SK-N-SH treated with all-trans-retinoic acid at 6 μM for 48 hours (cell line): ENCODE data around the gene QSER1.

Experiments
- BACH2 ChIP-seq: fragments of 250-450 bp; sonication (Bioruptor Pico); IDR thresholded peaks from 2 replicates; pipeline ENCODE4 v1.9.0; 2021; ENCODE audit warnings: mild to moderate bottlenecking, borderline replicate concordance
- CREB5 ChIP-seq: fragments of 250-450 bp; sonication (Bioruptor Pico); IDR thresholded peaks from 2 replicates; pipeline ENCODE4 v1.5.1; 2020; ENCODE audit warnings: low read depth, mild to moderate bottlenecking, moderate library complexity
- CSDC2 ChIP-seq: fragments of 250-450 bp; sonication (Bioruptor Pico); IDR thresholded peaks from 2 replicates; pipeline ENCODE4 v1.5.0; 2020; ENCODE audit warnings: mild to moderate bottlenecking, moderate library complexity
- GLIS3 ChIP-seq: fragments of 250-450 bp; sonication (Bioruptor Pico); IDR thresholded peaks from 2 replicates; pipeline ENCODE4 v1.5.0; 2020; ENCODE audit warnings: mild to moderate bottlenecking, moderate library complexity
- ISL1 ChIP-seq: fragments of 250-450 bp; sonication (Bioruptor Pico); IDR thresholded peaks from 2 replicates; pipeline ENCODE4 v2.1.2; 2022; ENCODE audit warnings: mild to moderate bottlenecking, moderate library complexity
- PATZ1 ChIP-seq: fragments of 250-450 bp; sonication (Bioruptor Pico); IDR thresholded peaks from 2 replicates; pipeline ENCODE4 v1.8.0; 2020; ENCODE audit warnings: mild to moderate bottlenecking, moderate library complexity, borderline replicate concordance
- POU6F1 ChIP-seq: fragments of 250-450 bp; sonication (Bioruptor Pico); IDR thresholded peaks from 2 replicates; pipeline ENCODE4 v1.8.0; 2021; ENCODE audit warnings: low read depth, mild to moderate bottlenecking, moderate library complexity, borderline replicate concordance
- PPARA ChIP-seq: fragments of 250-450 bp; sonication (Bioruptor Pico); IDR thresholded peaks from 2 replicates; pipeline ENCODE4 v1.5.0; 2020; ENCODE audit warnings: mild to moderate bottlenecking, borderline replicate concordance
- SNAI2 ChIP-seq: fragments of 250-450 bp; sonication (Bioruptor Pico); IDR thresholded peaks from 2 replicates; pipeline ENCODE4 v1.5.0; 2020; ENCODE audit warnings: mild to moderate bottlenecking, moderate library complexity
- ZC3H10 ChIP-seq: fragments of 250-450 bp; sonication (Bioruptor Pico); IDR thresholded peaks from 2 replicates; pipeline ENCODE4 v1.5.1; 2021; ENCODE audit warnings: mild to moderate bottlenecking, moderate library complexity
- ZFP3 ChIP-seq: fragments of 250-450 bp; sonication (Bioruptor Pico); IDR thresholded peaks from 2 replicates; pipeline ENCODE4 v1.5.0; 2020; ENCODE audit warnings: mild to moderate bottlenecking, moderate library complexity
- ZFP30 ChIP-seq: fragments of 450-650 bp; formaldehyde crosslinking; IDR thresholded peaks from 2 replicates; pipeline ENCODE4 v1.5.0; 2022; ENCODE audit warnings: mild to moderate bottlenecking, moderate library complexity
- ZNF565 ChIP-seq: fragments of 450-650 bp; formaldehyde crosslinking; conservative IDR thresholded peaks from 2 replicates; pipeline ENCODE4 v1.5.0; 2020; ENCODE audit warnings: low read depth, mild to moderate bottlenecking, moderate library complexity
- ZNF8 ChIP-seq: fragments of 450-650 bp; formaldehyde crosslinking; IDR thresholded peaks from 2 replicates; pipeline ENCODE4 v1.5.0; 2020; ENCODE audit warnings: mild to moderate bottlenecking, moderate library complexity

DNA sequence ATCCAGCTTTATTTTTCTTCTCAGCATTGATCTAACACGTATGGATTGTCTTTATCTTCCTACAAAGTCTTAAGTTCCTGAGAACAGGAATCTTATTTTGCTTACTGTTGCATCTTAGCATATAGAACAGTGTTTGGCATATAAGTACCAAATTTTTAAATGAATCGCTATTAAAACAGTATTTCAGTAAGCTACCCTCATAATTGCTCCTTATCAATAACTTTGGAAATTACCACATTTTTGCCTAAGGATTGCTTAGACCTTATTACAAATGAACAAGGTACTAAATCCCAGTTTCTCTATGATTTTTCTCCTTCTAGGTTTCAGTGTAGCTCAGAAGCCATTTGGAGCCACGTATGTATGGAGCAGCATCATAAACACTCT is 132.7 kb downstream of the QSER1 start:
- TF ChIP-seq PATZ1 (CRISPR knock-in tag) = no peak
- TF ChIP-seq PPARA = no peak
- TF ChIP-seq ZFP3 (CRISPR knock-in tag) = no peak
- no peak for TF ChIP-seq ZFP30 (CRISPR knock-in tag)
- no peak for TF ChIP-seq ZNF565 (CRISPR knock-in tag)
- no peak for TF ChIP-seq POU6F1 (CRISPR knock-in tag)
- TF ChIP-seq CREB5 (CRISPR knock-in tag) = no peak
- no peak for TF ChIP-seq SNAI2 (CRISPR knock-in tag)
- TF ChIP-seq ISL1 (CRISPR knock-in tag) = no peak
- TF ChIP-seq ZNF8 (CRISPR knock-in tag) = no peak
- no peak for TF ChIP-seq BACH2
- TF ChIP-seq GLIS3 (CRISPR knock-in tag) = no peak
- no peak for TF ChIP-seq ZC3H10 (CRISPR knock-in tag)
- TF ChIP-seq CSDC2 = no peak
